NT2/D1 (cell line): ENCODE results near the gene ANKFN1.

Experiments used
- DNase-seq: peaks from one replicate; pipeline ENCODE4 v3.0.0-alpha.2; 2011; ENCODE audit warnings: low read depth, low spot score
- H3K27me3 ChIP-seq: 2 replicates; pipeline ENCODE4 v1.6.0; 2011; ENCODE audit warnings: mild to moderate bottlenecking; ENCODE audit not compliant: insufficient read length, insufficient read depth
- H3K36me3 ChIP-seq: 2 replicates; pipeline ENCODE4 v1.6.1; 2011; ENCODE audit warnings: mild to moderate bottlenecking, low read length, mixed read lengths; ENCODE audit not compliant: insufficient read depth, insufficient read length
- H3K4me1 ChIP-seq: 2 replicates; pipeline ENCODE4 v1.5.1; 2011; ENCODE audit not compliant: insufficient read depth, insufficient read length
- H3K4me3 ChIP-seq: 2 replicates; pipeline ENCODE4 v1.5.1; 2011; ENCODE audit warnings: low read depth; ENCODE audit not compliant: insufficient read length
- H3K9ac ChIP-seq: 2 replicates; pipeline ENCODE4 v1.6.0; 2011; ENCODE audit warnings: low read depth; ENCODE audit not compliant: insufficient read length
- H3K9me3 ChIP-seq: 2 replicates; pipeline ENCODE4 v1.5.1; 2011; ENCODE audit warnings: mild to moderate bottlenecking, low read length; ENCODE audit not compliant: insufficient read depth
- SUZ12 ChIP-seq: IDR thresholded peaks from 2 replicates; pipeline ENCODE4 v1.6.1; 2011; ENCODE audit not compliant: insufficient read length, insufficient read depth; ENCODE audit errors: extremely low read depth
- YY1 ChIP-seq: IDR thresholded peaks from 2 replicates; pipeline ENCODE4 v1.6.1; 2011; ENCODE audit not compliant: insufficient read length, insufficient read depth
- ZNF274 ChIP-seq: IDR thresholded peaks from 2 replicates; pipeline ENCODE4 v1.6.1; 2011; ENCODE audit warnings: mild to moderate bottlenecking, low read depth, low read length

Gene ANKFN1, protein sequence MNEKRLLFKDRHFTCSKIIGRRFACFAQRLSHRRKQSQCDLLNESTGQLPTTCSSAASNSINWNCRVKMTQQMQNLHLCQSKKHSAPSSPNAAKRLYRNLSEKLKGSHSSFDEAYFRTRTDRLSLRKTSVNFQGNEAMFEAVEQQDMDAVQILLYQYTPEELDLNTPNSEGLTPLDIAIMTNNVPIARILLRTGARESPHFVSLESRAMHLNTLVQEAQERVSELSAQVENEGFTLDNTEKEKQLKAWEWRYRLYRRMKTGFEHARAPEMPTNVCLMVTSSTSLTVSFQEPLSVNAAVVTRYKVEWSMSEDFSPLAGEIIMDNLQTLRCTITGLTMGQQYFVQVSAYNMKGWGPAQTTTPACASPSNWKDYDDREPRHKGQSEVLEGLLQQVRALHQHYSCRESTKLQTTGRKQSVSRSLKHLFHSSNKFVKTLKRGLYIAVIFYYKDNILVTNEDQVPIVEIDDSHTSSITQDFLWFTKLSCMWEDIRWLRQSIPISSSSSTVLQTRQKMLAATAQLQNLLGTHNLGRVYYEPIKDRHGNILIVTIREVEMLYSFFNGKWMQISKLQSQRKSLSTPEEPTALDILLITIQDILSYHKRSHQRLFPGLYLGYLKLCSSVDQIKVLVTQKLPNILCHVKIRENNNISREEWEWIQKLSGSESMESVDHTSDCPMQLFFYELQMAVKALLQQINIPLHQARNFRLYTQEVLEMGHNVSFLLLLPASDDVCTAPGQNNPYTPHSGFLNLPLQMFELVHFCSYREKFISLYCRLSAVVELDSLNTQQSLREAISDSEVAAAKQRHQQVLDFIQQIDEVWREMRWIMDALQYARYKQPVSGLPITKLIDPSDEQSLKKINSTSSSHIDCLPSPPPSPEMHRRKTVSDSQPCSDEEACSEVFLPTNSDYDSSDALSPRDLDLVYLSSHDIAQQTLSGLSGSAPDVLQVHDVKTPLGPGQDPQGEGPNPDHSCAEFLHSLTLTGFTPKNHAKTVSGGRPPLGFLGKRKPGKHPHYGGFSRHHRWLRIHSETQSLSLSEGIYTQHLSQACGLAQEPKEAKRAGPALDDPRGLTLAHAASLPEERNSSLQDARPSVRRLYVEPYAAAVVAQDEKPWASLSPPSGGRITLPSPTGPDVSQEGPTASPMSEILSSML

DNA sequence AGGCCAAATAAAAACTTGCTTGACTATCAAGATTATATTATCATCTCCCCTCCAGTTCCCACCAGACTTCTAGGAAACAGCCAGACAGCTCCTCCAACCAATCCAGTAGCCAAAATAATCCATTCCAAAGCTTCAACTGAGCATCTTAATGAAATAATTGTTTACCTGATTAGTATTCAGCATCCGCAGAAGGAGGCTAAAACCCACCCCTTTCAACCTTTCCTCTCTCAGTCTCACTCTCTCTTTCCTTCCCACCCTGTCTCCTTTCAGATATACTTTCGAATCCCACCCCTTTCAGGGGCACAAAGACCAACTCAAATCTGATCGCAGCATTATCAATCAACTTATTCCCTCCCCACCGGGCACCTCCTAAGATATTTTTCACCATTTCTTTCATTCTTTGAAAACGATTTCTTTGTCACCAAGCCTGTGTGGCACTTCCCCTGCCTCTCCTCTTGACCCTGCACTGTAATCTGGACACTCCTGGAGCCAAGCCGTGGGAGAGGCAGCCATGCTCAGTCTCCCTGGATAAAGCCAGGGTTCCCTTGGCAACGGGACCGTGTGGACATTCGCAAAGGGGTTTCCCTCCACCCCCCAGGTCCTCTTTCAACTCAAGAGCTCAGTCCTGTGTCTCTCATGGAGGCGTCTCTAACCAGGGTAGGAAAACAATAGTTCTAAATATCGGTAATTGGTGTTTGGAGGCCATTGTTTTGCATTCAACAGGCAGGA is at the start of gene ANKFN1:
TSS of gene ANKFN1 (plus strand) at position 602 of the 729 bp plus-strand sequence. CDS start 59,193 bp downstream, outside the sequence.
- no peak within 1 kb of the TSS for H3K4me3 ChIP-seq
- TF ChIP-seq ZNF274: no peak
- no peak for TF ChIP-seq SUZ12
- TF ChIP-seq YY1: no peak
- H3K9ac ChIP-seq: no peak within 1 kb of the TSS
- no peaks in the 10 kb centered on the region for H3K36me3 ChIP-seq
- no peaks in the 10 kb centered on the region for H3K27me3 ChIP-seq
- no peaks in the 10 kb centered on the region for H3K9me3 ChIP-seq
- no peaks in the 10 kb centered on the region for H3K4me1 ChIP-seq
- DNase-seq: no peak

DNA sequence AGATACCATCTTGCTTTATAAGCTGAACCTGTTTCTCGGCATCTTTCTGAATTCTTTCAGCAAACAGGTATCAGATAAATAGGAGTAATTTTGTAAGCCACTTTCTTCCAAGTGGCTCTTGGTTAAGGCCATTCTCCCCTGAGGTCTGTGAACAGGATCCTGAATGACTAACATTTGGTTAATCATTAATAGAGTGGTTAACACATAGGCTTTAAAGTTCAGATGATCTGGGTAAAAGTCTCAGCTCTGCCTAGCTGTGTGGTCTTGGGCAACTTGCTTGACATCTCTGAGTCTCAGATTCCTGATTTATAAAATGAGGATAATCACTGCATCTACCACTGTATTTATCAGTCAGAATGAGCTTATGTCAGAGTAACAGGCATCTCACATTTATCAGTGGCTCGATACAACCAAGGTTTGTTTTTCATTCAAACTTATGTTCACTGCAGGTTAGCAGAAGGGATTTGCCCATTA is 44.4 kb upstream of the ANKFN1 start:
- no peak overlapping the region for H3K9ac ChIP-seq
- DNase-seq: no peak
- no peak overlapping the region for H3K4me3 ChIP-seq
- H3K9me3 ChIP-seq: no peaks in the 10 kb centered on the region
- H3K27me3 ChIP-seq: no peaks in the 10 kb centered on the region
- H3K36me3 ChIP-seq: no peaks in the 10 kb centered on the region
- TF ChIP-seq YY1 (no peak), ZNF274 (no peak), SUZ12 (no peak)
- no peaks in the 10 kb centered on the region for H3K4me1 ChIP-seq

DNA sequence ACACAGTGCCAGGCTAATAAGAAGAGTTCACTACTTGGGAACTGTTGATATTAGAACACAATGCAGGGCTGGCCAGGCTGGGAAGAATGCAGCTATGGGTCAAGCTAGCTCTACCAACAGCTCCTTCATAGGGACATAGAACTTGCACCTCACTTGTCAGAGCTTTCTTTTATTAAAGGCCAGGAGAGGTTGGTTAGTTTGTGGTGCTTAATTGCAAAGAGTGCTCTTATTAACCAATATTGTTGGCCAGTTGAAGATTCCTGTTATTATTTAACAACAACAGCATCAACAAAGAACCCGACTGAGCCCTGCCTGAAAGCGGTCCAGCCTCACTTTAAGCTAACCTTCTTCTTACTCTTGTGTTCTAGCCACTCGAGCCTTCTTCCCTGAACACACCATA is 43.4 kb upstream of the ANKFN1 start:
- no peaks in the 10 kb centered on the region for H3K4me1 ChIP-seq
- TF ChIP-seq YY1: no peak
- no peak for TF ChIP-seq ZNF274
- TF ChIP-seq SUZ12: no peak
- no peak overlapping the region for H3K4me3 ChIP-seq
- no peaks in the 10 kb centered on the region for H3K36me3 ChIP-seq
- no peaks in the 10 kb centered on the region for H3K27me3 ChIP-seq
- no peaks in the 10 kb centered on the region for H3K9me3 ChIP-seq
- no peak overlapping the region for H3K9ac ChIP-seq
- no peak for DNase-seq

DNA sequence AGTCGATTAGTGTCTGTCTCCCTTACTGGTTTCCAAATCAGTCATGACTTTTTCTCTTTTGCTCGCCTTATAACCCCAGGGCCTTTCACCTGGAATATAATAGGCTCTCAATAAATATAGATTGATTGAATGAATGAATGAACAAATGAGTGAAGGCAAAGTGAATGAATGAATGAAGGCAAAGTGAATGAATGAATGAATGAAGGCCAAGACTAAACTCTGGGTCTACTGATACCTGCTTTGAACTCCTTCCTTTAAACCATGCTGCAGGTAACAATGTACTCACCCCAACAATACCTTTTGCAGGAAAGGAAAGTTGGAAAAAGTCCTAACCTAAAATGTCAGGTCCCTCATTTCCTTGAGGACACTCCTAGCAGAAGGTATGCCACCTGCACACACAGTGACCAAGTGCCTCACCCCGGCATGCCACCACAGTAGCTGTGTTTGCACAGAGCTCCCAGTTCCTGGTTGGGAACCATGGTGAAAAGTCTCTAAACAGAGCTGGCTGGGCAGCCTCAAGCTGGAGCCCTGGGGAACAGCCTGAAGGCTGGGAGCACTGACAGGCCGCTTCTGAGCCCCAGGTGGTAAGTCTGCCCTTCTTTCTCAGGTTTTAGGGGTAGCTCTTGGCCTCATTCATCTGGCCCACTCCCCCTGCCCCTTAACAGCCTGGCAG is 42.7 kb upstream of the ANKFN1 start:
- Histone ChIP-seq H3K27me3 (no peaks in the 10 kb centered on the region), H3K4me3 (no peak overlapping the region), H3K4me1 (no peaks in the 10 kb centered on the region), H3K36me3 (no peaks in the 10 kb centered on the region), H3K9me3 (no peaks in the 10 kb centered on the region), H3K9ac (no peak overlapping the region)
- DNase-seq: no peak
- TF ChIP-seq SUZ12 (no peak), YY1 (no peak), ZNF274 (no peak)

DNA sequence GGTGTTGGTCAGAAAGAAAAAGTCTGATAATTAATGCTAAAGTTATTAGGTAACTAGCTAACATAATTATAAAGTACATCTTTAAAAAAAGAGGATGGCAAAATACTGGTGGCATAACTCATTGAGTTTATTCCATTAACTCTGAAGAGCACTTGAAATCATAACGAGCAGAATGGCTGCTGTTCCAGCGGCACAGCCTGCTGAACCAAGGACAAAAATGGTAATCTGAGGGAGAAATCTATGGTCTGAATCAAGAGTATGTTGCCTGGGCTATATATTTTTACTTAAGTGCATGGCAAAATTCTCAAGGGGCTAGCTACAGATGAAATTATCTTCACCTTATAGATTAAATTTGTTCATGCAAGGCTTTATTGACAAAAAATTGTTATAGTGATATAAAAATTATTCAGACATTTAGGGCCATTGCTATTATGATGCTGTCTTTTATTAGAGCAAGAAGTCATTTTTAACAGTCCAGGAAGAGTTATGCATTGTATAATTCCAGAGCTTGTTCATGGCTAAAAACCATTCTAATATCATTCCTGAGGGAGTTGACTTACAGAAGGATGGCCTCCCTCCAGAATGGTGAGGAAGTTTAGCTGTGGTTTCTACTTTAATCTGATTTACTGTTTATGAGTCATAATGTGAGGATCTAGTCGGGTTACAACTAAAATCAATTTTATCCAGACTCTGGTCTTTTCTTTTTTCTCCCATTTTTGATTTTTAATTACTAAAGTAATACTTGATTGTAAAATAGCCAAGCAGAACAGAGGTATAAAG is 41.4 kb upstream of the ANKFN1 start:
- TF ChIP-seq YY1 (no peak), SUZ12 (no peak), ZNF274 (no peak)
- H3K27me3 ChIP-seq: no peaks in the 10 kb centered on the region
- no peak overlapping the region for H3K9ac ChIP-seq
- H3K9me3 ChIP-seq: no peaks in the 10 kb centered on the region
- no peak overlapping the region for H3K4me3 ChIP-seq
- no peaks in the 10 kb centered on the region for H3K4me1 ChIP-seq
- H3K36me3 ChIP-seq: no peaks in the 10 kb centered on the region
- DNase-seq: no peak
